Thoracic aorta (tissue), 2 donors: Measurements from ENCODE around the gene FAM228B. TPM values are rescaled to one million over a fixed set of nuclear protein-coding genes. Genes with fewer than 3 reads are reported as not detected.

ENCODE experiments used
- ATAC-seq: fragments of 150-250 bp; one replicate; pipeline ENCODE4 v1.8.0; 2017; ENCODE audit warnings: low read depth; ENCODE audit not compliant: insufficient number of reproducible peaks, low FRiP score
- DNase-seq: peaks from one replicate; pipeline ENCODE4 v3.0.0-alpha.2; 2020; ENCODE audit warnings: low spot score
- H3K27ac ChIP-seq, 2 donors: fragments of 200-600 bp; sonication (generic); 1 replicate in 1 of 2; 2 replicates in 1 of 2; pipeline ENCODE4 v1.5.1; 2016; ENCODE audit warnings: mild to moderate bottlenecking in 2 of 2, moderate library complexity in 2 of 2
- H3K27me3 ChIP-seq: fragments of 200-600 bp; sonication (generic); replicated peaks from 2 replicates; pipeline ENCODE4 v1.6.0; 2016; ENCODE audit warnings: mild to moderate bottlenecking; ENCODE audit not compliant: insufficient read depth
- H3K36me3 ChIP-seq: fragments of 200-600 bp; sonication (generic); one replicate; pipeline ENCODE4 v1.5.1; 2016
- H3K4me1 ChIP-seq, 2 donors: fragments of 200-600 bp; sonication (generic); 1 replicate in 1 of 2; 2 replicates in 1 of 2; pipeline versions ENCODE4 v1.5.1 to v1.6.0; 2016; ENCODE audit warnings: low read depth in 2 of 2, mild to moderate bottlenecking in 1 of 2; ENCODE audit not compliant: control insufficient read depth in 1 of 2
- H3K4me3 ChIP-seq: fragments of 200-600 bp; sonication (generic); 2 replicates; pipeline ENCODE4 v1.5.1; 2016; ENCODE audit warnings: mild to moderate bottlenecking
- H3K9me3 ChIP-seq: fragments of 200-600 bp; sonication (generic); 2 replicates; pipeline ENCODE4 v1.5.1; 2016
- CTCF ChIP-seq: fragments of 200-600 bp; sonication (generic); IDR thresholded peaks from one replicate; pipeline ENCODE4 v1.5.1; 2019; ENCODE audit warnings: antibody characterized with exemption
- total RNA-seq, 2 donors: library from RNA; depleted of rRNA; stranded (reverse); fragments of >200 nt; gene quantifications; one replicate each; pipeline versions ENCODE4 v1.1.0 to v1.2.3, GENCODE V29; 2016

FAM228B gene
- total RNA-seq, 2 donors from 2014 or later, result 23.6 to 114 TPM

GRCh38 chr2:24203029-24203786 is 79.9 kb downstream of the FAM228B start:
- no peaks in the 10 kb centered on the region for H3K4me1 ChIP-seq
- no peaks in the 10 kb centered on the region for H3K27me3 ChIP-seq
- ATAC-seq (no peak), DNase-seq (no peak)
- H3K36me3 ChIP-seq, result peaks cover 45% of the 10 kb centered on the region
- H3K27ac ChIP-seq, result no peak overlapping the region
- no peak for TF ChIP-seq CTCF
- no peak overlapping the region for H3K4me3 ChIP-seq
- no peaks in the 10 kb centered on the region for H3K9me3 ChIP-seq

DNA sequence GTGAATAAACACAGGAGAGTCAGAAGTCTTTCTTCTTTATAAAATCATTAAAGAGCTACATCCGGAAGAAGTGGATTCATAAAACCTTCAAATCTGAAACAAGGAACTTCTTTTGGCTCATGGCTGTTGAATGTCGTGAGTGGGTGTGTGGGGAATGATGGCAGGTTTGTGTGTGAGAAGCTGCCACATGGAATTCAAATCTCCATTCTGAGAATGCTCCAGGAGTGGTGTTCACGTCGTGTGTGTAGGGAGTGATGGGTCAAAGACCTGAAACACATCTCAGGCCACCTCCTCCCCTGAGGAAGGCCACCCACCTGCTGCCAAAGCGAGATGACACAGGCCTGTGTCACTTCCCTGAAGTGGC is 80.5 kb downstream of the FAM228B start:
- Histone ChIP-seq H3K4me1 (no peaks in the 10 kb centered on the region), H3K27me3 (no peaks in the 10 kb centered on the region), H3K4me3 (no peak overlapping the region), H3K27ac (no peak overlapping the region), H3K36me3 (peaks cover 51% of the 10 kb centered on the region), H3K9me3 (no peaks in the 10 kb centered on the region)
- no peak for TF ChIP-seq CTCF
- no peak for ATAC-seq
- no peak for DNase-seq

- Histone ChIP-seq H3K36me3 (peaks cover 58% of the 10 kb centered on the region), H3K4me3 (no peak overlapping the region), H3K4me1 (no peaks in the 10 kb centered on the region), H3K27ac (no peak overlapping the region), H3K27me3 (no peaks in the 10 kb centered on the region), H3K9me3 (no peaks in the 10 kb centered on the region)
- ATAC-seq (no peak), DNase-seq (no peak)
- TF ChIP-seq CTCF, result no peak
Measured at GRCh38 chr2:24204505-24204904, 81.2 kb downstream of the FAM228B start.

- peaks cover 64% of the 10 kb centered on the region for H3K36me3 ChIP-seq
- DNase-seq, result no peak
- H3K9me3 ChIP-seq, result no peaks in the 10 kb centered on the region
- no peak overlapping the region for H3K4me3 ChIP-seq
- no peak overlapping the region for H3K27ac ChIP-seq
- no peaks in the 10 kb centered on the region for H3K27me3 ChIP-seq
- no peak for TF ChIP-seq CTCF
- ATAC-seq, result no peak
- no peaks in the 10 kb centered on the region for H3K4me1 ChIP-seq
Measured at GRCh38 chr2:24205131-24205530, 81.9 kb downstream of the FAM228B start.

DNA sequence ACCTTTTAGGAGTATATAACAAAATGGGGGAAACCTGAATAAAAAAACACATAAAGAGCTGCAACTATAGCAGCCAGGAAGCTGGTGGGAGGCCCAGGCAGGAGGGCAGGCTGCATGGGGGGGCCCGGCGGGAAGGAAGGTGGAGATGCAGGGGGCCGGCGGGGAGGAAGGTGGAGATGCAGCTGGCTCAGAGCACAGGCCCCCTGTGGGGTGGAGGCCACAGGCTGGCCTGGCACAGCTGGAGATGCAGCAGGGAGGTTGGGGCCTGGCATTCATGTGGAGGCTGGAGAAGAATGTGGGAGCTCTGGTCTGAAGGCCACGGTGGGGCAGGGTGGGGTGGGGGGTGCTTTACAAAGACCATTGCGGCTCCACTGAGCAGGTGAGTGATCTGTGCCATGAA is 83.0 kb downstream of the FAM228B start:
- no peak for DNase-seq
- TF ChIP-seq CTCF, result no peak
- no peaks in the 10 kb centered on the region for H3K27me3 ChIP-seq
- H3K27ac ChIP-seq, result no peak overlapping the region
- no peak overlapping the region for H3K4me3 ChIP-seq
- no peaks in the 10 kb centered on the region for H3K4me1 ChIP-seq
- H3K9me3 ChIP-seq, result no peaks in the 10 kb centered on the region
- ATAC-seq, result no peak
- H3K36me3 ChIP-seq, result peaks cover 61% of the 10 kb centered on the region
